MG63 (cell line): ENCODE results near the gene PPP1R8. TPM values are rescaled to one million over a fixed set of nuclear protein-coding genes. Genes with fewer than 3 reads are reported as not detected.

Experiments
- DNase-seq: peaks from one replicate; pipeline ENCODE4 v3.0.0-alpha.2; 2020
- H3K27me3 ChIP-seq: fragments of 250-450 bp; sonication (Bioruptor Pico); 2 replicates; pipeline ENCODE4 v1.5.1; 2020; ENCODE audit warnings: mild to moderate bottlenecking, moderate library complexity
- H3K36me3 ChIP-seq: fragments of 250-450 bp; sonication (Bioruptor Pico); 2 replicates; pipeline ENCODE4 v1.5.1; 2020; ENCODE audit warnings: mild to moderate bottlenecking, moderate library complexity
- H3K4me3 ChIP-seq: fragments of 250-450 bp; sonication (Bioruptor Pico); 2 replicates; pipeline ENCODE4 v1.5.1; 2020; ENCODE audit warnings: mild to moderate bottlenecking, moderate library complexity
- H3K9me3 ChIP-seq: fragments of 250-450 bp; sonication (Bioruptor Pico); 2 replicates; pipeline ENCODE4 v1.5.1; 2020; ENCODE audit warnings: mild to moderate bottlenecking, moderate library complexity
- total RNA-seq: library from RNA; depleted of rRNA; stranded (reverse); fragments of >200 nt; shearing (Covaris generic); gene quantifications from 2 replicates; pipeline ENCODE4 v1.2.3, GENCODE V29; 2014; ENCODE audit warnings: low replicate concordance

PPP1R8 gene
- total RNA-seq, 1 experiment from 2014 or later, result 72.5 TPM

- DNase-seq, result no peak
Measured at GRCh38 chr1:27879374-27880082, 48.9 kb downstream of the PPP1R8 start.

GRCh38 chr1:27882543-27882903, 51.9 kb downstream of the PPP1R8 start:
- DNase-seq, result no peak
- H3K9me3 ChIP-seq, result no peaks in the 10 kb centered on the region
- no peaks in the 10 kb centered on the region; the same call in 1 of the 2 replicates for H3K36me3 ChIP-seq
- H3K4me3 ChIP-seq, result no peak overlapping the region
- no peaks in the 10 kb centered on the region for H3K27me3 ChIP-seq

More at GRCh38 chr1:27879374-27880082, 48.9 kb downstream of the PPP1R8 start:
- H3K36me3 ChIP-seq, result no peaks in the 10 kb centered on the region; the same call in 1 of the 2 replicates
- H3K9me3 ChIP-seq, result no peaks in the 10 kb centered on the region
- no peak overlapping the region for H3K4me3 ChIP-seq
- no peaks in the 10 kb centered on the region for H3K27me3 ChIP-seq

- Histone ChIP-seq H3K4me3 (no peak overlapping the region), H3K36me3 (no peaks in the 10 kb centered on the region; the same call in 1 of the 2 replicates), H3K9me3 (no peaks in the 10 kb centered on the region), H3K27me3 (no peaks in the 10 kb centered on the region)
- DNase-seq, result no peak
Measured at GRCh38 chr1:27883536-27883935, 53.0 kb downstream of the PPP1R8 start.

- Histone ChIP-seq H3K36me3 (peaks cover 3% of the 10 kb centered on the region; the same call in 1 of the 2 replicates), H3K4me3 (no peak overlapping the region), H3K27me3 (no peaks in the 10 kb centered on the region), H3K9me3 (no peaks in the 10 kb centered on the region)
- no peak for DNase-seq
Measured at GRCh38 chr1:27884006-27884954, 53.7 kb downstream of the PPP1R8 start.

GRCh38 chr1:27885114-27885528, 54.5 kb downstream of the PPP1R8 start:
- peaks cover 9% of the 10 kb centered on the region; the same call in 1 of the 2 replicates for H3K36me3 ChIP-seq
- no peak for DNase-seq
- no peaks in the 10 kb centered on the region for H3K9me3 ChIP-seq
- H3K27me3 ChIP-seq, result no peaks in the 10 kb centered on the region
- no peak overlapping the region for H3K4me3 ChIP-seq

- Histone ChIP-seq H3K36me3 (peaks cover 13% of the 10 kb centered on the region), H3K4me3 (no peak overlapping the region), H3K9me3 (no peaks in the 10 kb centered on the region), H3K27me3 (no peaks in the 10 kb centered on the region)
- DNase-seq, result no peak
Measured at GRCh38 chr1:27885621-27886352, 55.2 kb downstream of the PPP1R8 start.

- H3K36me3 ChIP-seq, result peaks cover 18% of the 10 kb centered on the region
- H3K9me3 ChIP-seq, result no peaks in the 10 kb centered on the region
- DNase-seq, result no peak
- H3K4me3 ChIP-seq, result no peak overlapping the region
- no peaks in the 10 kb centered on the region for H3K27me3 ChIP-seq
Measured at GRCh38 chr1:27886353-27886679, 55.7 kb downstream of the PPP1R8 start.

GRCh38 chr1:27886744-27887143, 56.2 kb downstream of the PPP1R8 start:
- H3K9me3 ChIP-seq, result no peaks in the 10 kb centered on the region
- H3K27me3 ChIP-seq, result no peaks in the 10 kb centered on the region
- no peak for DNase-seq
- peaks cover 22% of the 10 kb centered on the region for H3K36me3 ChIP-seq
- H3K4me3 ChIP-seq, result no peak overlapping the region

GRCh38 chr1:27887215-27888021, 56.8 kb downstream of the PPP1R8 start:
- H3K4me3 ChIP-seq, result no peak overlapping the region
- H3K27me3 ChIP-seq, result no peaks in the 10 kb centered on the region
- peaks cover 29% of the 10 kb centered on the region for H3K36me3 ChIP-seq
- H3K9me3 ChIP-seq, result no peaks in the 10 kb centered on the region
- DNase-seq, result no peak

GRCh38 chr1:27889506-27889905, 58.9 kb downstream of the PPP1R8 start:
- Histone ChIP-seq H3K9me3 (no peaks in the 10 kb centered on the region), H3K4me3 (no peak overlapping the region), H3K36me3 (peaks cover 50% of the 10 kb centered on the region), H3K27me3 (no peaks in the 10 kb centered on the region)
- DNase-seq, result no peak

- H3K36me3 ChIP-seq, result peaks cover 67% of the 10 kb centered on the region
- H3K27me3 ChIP-seq, result no peaks in the 10 kb centered on the region
- H3K9me3 ChIP-seq, result no peaks in the 10 kb centered on the region
- DNase-seq, result no peak
- H3K4me3 ChIP-seq, result no peak overlapping the region
Measured at GRCh38 chr1:27891196-27891889, 60.8 kb downstream of the PPP1R8 start.

- H3K4me3 ChIP-seq, result no peak overlapping the region
- no peaks in the 10 kb centered on the region for H3K27me3 ChIP-seq
- peaks cover 67% of the 10 kb centered on the region for H3K36me3 ChIP-seq
- H3K9me3 ChIP-seq, result no peaks in the 10 kb centered on the region
- DNase-seq, result no peak
Measured at GRCh38 chr1:27894521-27894920, 63.9 kb downstream of the PPP1R8 start.
